ENCODE results near the gene SETX. TPM values are rescaled to one million over a fixed set of nuclear protein-coding genes. Genes with fewer than 3 reads are reported as not detected.
A peak's percentile ranks its signal among the peaks of the same experiment; 100 is the strongest.

Gene SETX
- total RNA-seq, 6 donors from 2014 or later: 44.3 to 91.4 (median 55.4) TPM

DNA sequence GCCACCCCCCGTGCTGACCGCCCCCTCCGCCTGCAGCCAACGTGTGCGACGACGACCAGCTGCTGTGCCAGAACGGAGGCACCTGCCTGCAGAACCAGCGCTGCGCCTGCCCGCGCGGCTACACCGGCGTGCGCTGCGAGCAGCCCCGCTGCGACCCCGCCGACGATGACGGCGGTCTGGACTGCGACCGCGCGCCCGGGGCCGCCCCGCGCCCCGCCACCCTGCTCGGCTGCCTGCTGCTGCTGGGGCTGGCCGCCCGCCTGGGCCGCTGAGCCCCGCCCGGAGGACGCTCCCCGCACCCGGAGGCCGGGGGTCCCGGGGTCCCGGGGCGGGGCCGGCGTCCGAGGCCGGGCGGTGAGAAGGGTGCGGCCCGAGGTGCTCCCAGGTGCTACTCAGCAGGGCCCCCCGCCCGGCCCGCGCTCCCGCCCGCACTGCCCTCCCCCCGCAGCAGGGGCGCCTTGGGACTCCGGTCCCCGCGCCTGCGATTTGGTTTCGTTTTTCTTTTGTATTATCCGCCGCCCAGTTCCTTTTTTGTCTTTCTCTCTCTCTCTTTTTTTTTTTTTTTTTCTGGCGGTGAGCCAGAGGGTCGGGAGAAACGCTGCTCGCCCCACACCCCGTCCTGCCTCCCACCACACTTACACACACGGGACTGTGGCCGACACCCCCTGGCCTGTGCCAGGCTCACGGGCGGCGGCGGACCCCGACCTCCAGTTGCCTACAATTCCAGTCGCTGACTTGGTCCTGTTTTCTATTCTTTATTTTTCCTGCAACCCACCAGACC, 112.8 kb downstream of the SETX start:
- Histone ChIP-seq H3K36me3 (no peaks in the 10 kb centered on the region), H3K9me3 (no peaks in the 10 kb centered on the region), H3K27me3 (no peaks in the 10 kb centered on the region), H3K27ac (peak overlapping the region; percentile 14 to 84 (median 68)), H3K4me3 (peak overlapping the region; percentile 63 to 92 (median 82)), H3K4me1 (peaks cover 16 to 22% (median 19%) of the 10 kb centered on the region in 4 donors)
- TF ChIP-seq POLR2A (IDR thresholded peaks at IDR 0.05) (no peak), POLR2AphosphoS5 (IDR thresholded peaks at IDR 0.05) (no peak), EP300 (IDR thresholded peaks at IDR 0.05) (no peak)
- TF ChIP-seq, protein P1, sequence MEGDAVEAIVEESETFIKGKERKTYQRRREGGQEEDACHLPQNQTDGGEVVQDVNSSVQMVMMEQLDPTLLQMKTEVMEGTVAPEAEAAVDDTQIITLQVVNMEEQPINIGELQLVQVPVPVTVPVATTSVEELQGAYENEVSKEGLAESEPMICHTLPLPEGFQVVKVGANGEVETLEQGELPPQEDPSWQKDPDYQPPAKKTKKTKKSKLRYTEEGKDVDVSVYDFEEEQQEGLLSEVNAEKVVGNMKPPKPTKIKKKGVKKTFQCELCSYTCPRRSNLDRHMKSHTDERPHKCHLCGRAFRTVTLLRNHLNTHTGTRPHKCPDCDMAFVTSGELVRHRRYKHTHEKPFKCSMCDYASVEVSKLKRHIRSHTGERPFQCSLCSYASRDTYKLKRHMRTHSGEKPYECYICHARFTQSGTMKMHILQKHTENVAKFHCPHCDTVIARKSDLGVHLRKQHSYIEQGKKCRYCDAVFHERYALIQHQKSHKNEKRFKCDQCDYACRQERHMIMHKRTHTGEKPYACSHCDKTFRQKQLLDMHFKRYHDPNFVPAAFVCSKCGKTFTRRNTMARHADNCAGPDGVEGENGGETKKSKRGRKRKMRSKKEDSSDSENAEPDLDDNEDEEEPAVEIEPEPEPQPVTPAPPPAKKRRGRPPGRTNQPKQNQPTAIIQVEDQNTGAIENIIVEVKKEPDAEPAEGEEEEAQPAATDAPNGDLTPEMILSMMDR (IDR thresholded peaks at IDR 0.05): no peak
- DNase-seq (peak; percentile 62 to 89), ATAC-seq (ENCODE audit: low FRiP score in 2 of 2) (peak in 1 of 2 donors; percentile 9)
- WGBS, 2 donors: 2% methylated on average over 15 to 44 of the region's 81 CpGs

DNA sequence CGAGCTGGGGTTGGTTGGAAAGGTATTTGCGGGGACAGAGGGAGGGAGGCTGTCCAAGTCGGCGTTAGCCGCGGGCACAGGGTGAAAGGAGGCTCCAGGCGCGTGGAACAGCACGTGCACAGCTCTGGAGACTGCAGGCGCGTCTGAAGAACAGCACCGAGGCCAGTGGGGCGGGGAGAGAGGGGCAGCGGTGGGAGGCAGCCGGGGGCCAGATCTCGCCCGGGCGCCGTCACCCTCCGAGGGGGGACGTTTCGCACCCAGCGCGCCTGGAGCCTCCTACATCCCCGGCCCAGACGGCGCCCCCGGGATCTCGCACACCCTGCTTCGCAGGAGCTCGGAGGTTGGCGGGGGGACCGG, 113.3 kb downstream of the SETX start:
- Histone ChIP-seq H3K36me3 (no peaks in the 10 kb centered on the region), H3K9me3 (no peaks in the 10 kb centered on the region), H3K4me3 (peak overlapping the region; percentile 63 to 92 (median 82)), H3K4me1 (peaks cover 17 to 25% (median 20%) of the 10 kb centered on the region in 4 donors), H3K27me3 (no peaks in the 10 kb centered on the region), H3K27ac (peak overlapping the region; percentile 14 to 84 (median 68))
- DNase-seq (peak in 1 of 2 donors; percentile 89), ATAC-seq (ENCODE audit: low FRiP score in 2 of 2) (no peak)
- TF ChIP-seq, protein P1 (IDR thresholded peaks at IDR 0.05): peak in 2 of 6 experiments; percentile 34 to 41
- TF ChIP-seq EP300 (IDR thresholded peaks at IDR 0.05) (no peak), POLR2A (IDR thresholded peaks at IDR 0.05) (no peak), POLR2AphosphoS5 (IDR thresholded peaks at IDR 0.05) (peak in 1 of 2 donors; percentile 30)
- 0% methylated on average over 6 to 15 of the region's 33 CpGs for WGBS, 2 donors

DNA sequence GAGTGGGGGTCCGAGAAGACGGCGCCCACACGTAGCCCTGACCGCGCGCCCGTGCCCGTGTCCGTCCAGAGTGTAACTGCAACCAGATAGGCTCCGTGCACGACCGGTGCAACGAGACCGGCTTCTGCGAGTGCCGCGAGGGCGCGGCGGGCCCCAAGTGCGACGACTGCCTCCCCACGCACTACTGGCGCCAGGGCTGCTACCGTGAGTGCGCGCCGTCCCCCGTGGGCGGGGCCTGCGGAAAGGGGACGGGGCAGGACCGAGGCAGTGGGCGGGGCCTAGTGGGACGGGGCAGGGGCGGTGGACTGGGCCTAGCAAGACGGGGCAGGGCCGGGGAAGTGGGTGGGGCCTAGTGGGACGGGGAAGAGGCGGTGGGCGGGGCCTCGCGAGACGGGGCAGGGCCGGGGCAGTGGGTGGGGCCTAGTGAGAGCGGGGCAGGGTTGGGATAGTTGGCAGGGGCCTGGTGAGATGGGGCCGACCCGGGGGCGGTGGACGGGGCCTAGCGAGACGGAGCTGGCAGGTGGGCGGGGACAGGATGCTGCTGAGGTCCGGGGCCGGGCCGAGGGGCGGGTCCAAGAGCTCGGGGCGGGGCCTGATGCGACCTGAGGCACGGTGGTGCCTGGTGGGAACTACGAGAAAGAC, 113.8 kb downstream of the SETX start:
- H3K9me3 ChIP-seq: no peaks in the 10 kb centered on the region
- no peaks in the 10 kb centered on the region for H3K36me3 ChIP-seq
- TF ChIP-seq POLR2A (IDR thresholded peaks at IDR 0.05) (peak in 1 of 4 donors; percentile 39), POLR2AphosphoS5 (IDR thresholded peaks at IDR 0.05) (peak; percentile 16 to 33), EP300 (IDR thresholded peaks at IDR 0.05) (no peak)
- TF ChIP-seq, protein P1 (IDR thresholded peaks at IDR 0.05): no peak
- peak; percentile 96 to 97 for ATAC-seq (ENCODE audit: low FRiP score in 2 of 2)
- WGBS, 2 donors: 3 to 4% methylated on average over 16 to 30 of the region's 63 CpGs
- H3K27me3 ChIP-seq: no peaks in the 10 kb centered on the region
- H3K4me1 ChIP-seq: peaks cover 17 to 30% (median 21%) of the 10 kb centered on the region in 4 donors
- peak overlapping the region in 3 of 4 donors; percentile 14 to 84 (median 73) for H3K27ac ChIP-seq
- DNase-seq: peak; percentile 99 to 100
- H3K4me3 ChIP-seq: peak overlapping the region; percentile 63 to 92 (median 82)

DNA sequence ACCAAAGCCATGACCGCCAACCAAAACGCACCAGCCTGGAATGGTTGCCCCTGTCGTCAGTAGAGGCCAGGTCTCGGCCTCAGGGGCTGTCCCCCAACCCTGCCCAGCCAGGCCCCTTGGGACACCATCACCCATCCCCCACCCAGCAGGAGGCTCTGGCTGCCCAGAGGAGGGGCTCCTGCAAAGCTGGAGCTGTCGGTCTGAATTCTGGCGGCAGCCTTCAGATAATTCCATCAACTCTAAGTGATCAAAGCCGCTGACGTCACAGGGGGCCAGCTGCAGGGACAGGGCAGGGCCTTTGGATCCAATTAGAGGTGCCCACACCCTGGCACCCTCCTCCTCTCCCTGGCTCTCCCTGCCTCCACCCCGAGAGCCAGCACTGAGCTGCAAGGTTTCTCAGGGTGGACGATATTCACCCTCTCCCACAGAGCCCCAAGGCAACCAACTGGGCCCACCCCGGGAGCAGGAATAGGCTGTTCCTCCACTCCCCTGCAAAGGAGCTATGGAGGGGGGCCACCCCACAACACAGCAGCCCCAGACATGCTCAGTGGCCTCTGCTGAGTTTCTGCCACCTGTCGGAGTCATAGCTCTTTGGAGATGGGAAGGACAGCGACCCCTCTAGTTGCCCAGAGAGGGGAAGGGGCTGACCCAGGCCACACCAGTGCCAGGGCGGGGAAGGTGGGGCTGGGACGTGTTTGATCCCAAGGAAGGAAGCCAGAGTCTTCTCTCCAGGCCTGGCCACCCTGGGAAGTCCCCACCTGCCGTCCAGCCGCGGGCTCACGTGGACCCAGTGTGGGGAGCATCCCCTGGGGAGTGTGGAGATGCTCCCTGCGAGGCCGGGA, 114.6 kb downstream of the SETX start:
- ATAC-seq (ENCODE audit: low FRiP score in 2 of 2) (no peak), DNase-seq (no peak)

More for the DNA sequence above, 114.6 kb downstream of the SETX start:
- no peak for TF ChIP-seq POLR2A (IDR thresholded peaks at IDR 0.05)
- TF ChIP-seq, protein P1 (IDR thresholded peaks at IDR 0.05): no peak
- TF ChIP-seq EP300 (IDR thresholded peaks at IDR 0.05): no peak
- TF ChIP-seq POLR2AphosphoS5 (IDR thresholded peaks at IDR 0.05): no peak
- H3K4me1 ChIP-seq: peaks cover 17 to 31% (median 21%) of the 10 kb centered on the region in 4 donors
- H3K27me3 ChIP-seq: no peaks in the 10 kb centered on the region
- no peaks in the 10 kb centered on the region for H3K36me3 ChIP-seq
- peak overlapping the region in 3 of 4 donors; percentile 6 to 84 (median 73) for H3K27ac ChIP-seq
- 49 to 54% methylated on average over 5 to 21 of the region's 21 CpGs for WGBS, 2 donors
- H3K9me3 ChIP-seq: no peaks in the 10 kb centered on the region
- H3K4me3 ChIP-seq: peak overlapping the region in 3 of 4 donors; percentile 77 to 92 (median 88)
